Stomach (tissue), 4 donors: ENCODE results near the gene PERCC1.

Source experiments
- CTCF ChIP-seq, 7 experiments: fragments of 450-650 bp in 4 of 7; fragments of 200-600 bp in 3 of 7; sonication (generic) in 3 of 7; IDR thresholded peaks; one replicate each; pipeline ENCODE4 v1.5.1; 2016 to 2019; ENCODE audit warnings: antibody characterized with exemption in 7 of 7, control low read depth in 2 of 7, mild to moderate bottlenecking in 1 of 7
- POLR2A ChIP-seq, 4 donors: fragments of 450-650 bp; IDR thresholded peaks; one replicate each; pipeline ENCODE4 v1.6.1; 2016; ENCODE audit warnings: antibody characterized with exemption in 4 of 4, control low read depth in 2 of 4, mild to moderate bottlenecking in 1 of 4, moderate library complexity in 1 of 4
- POLR2AphosphoS5 ChIP-seq, 3 donors: sonication (generic); formaldehyde crosslinking; IDR thresholded peaks; one replicate each; pipeline ENCODE4 v1.6.1; 2016; ENCODE audit warnings: antibody characterized with exemption in 3 of 3

GRCh38 chr16:1385232-1385631 lies 45.6 kb upstream of the PERCC1 start:
- no peak for TF ChIP-seq POLR2AphosphoS5 (IDR thresholded peaks at IDR 0.05)
- no peak for TF ChIP-seq CTCF (IDR thresholded peaks at IDR 0.05)
- TF ChIP-seq POLR2A (IDR thresholded peaks at IDR 0.05) = no peak
